PC-9 (cell line): ENCODE results near the gene CUX1. TPM values are rescaled to one million over a fixed set of nuclear protein-coding genes. Genes with fewer than 3 reads are reported as not detected.

Experiments
- BruUV-seq: library from RNA; stranded (reverse); fragments of 400-500 nt; replicated peaks from 2 replicates; lab custom pipeline; 2021; lab: Mats Ljungman, UMichigan
- CTCF ChIA-PET: fragments of 300-600 bp; sonication (Branson Sonifier 250); formaldehyde crosslinking; loops from one replicate; lab custom pipeline; 2022; ENCODE audit warnings: antibody characterized with exemption; lab: Charles Lee
- POLR2A ChIA-PET: fragments of 300-600 bp; sonication (Branson Sonifier 250); formaldehyde crosslinking; loops from one replicate; lab custom pipeline; 2022; ENCODE audit warnings: antibody characterized with exemption; ENCODE audit not compliant: unreplicated experiment; lab: Charles Lee
- DNase-seq, 2 experiments: peaks; one replicate each; pipeline versions ENCODE4 v3.0.0 to v3.0.0-alpha.2; 2015 to 2022; ENCODE audit warnings: mixed read lengths in 1 of 2
- H2AFZ ChIP-seq: fragments of 200-600 bp; sonication (generic); 2 replicates; pipeline ENCODE4 v1.8.1; 2017; ENCODE audit warnings: antibody characterized with exemption
- H3F3A ChIP-seq: fragments of 200-600 bp; sonication (generic); 2 replicates; pipeline ENCODE4 v1.8.1; 2017; ENCODE audit warnings: antibody characterized with exemption, mild to moderate bottlenecking, low read depth; ENCODE audit not compliant: insufficient read depth
- H3K27ac ChIP-seq: fragments of 200-600 bp; sonication (generic); 2 replicates; pipeline ENCODE4 v1.6.1; 2016; ENCODE audit warnings: mixed run types
- H3K27me3 ChIP-seq: fragments of 200-600 bp; sonication (generic); 2 replicates; pipeline ENCODE4 v1.6.1; 2016; ENCODE audit warnings: low read depth, mixed run types; ENCODE audit not compliant: insufficient read depth
- H3K36me3 ChIP-seq: fragments of 200-600 bp; sonication (generic); 2 replicates; pipeline ENCODE4 v1.6.1; 2016; ENCODE audit warnings: low read depth, mixed run types
- H3K4me1 ChIP-seq: fragments of 200-600 bp; sonication (generic); replicated peaks from 2 replicates; pipeline ENCODE4 v1.6.1; 2016; ENCODE audit warnings: mixed run types; ENCODE audit not compliant: insufficient read depth
- H3K4me2 ChIP-seq: fragments of 200-600 bp; sonication (generic); 2 replicates; pipeline ENCODE4 v1.6.1; 2017; ENCODE audit warnings: mixed run types
- H3K4me3 ChIP-seq: fragments of 200-600 bp; sonication (generic); 2 replicates; pipeline ENCODE4 v1.6.1; 2016; ENCODE audit warnings: mixed run types
- H3K79me2 ChIP-seq: fragments of 200-600 bp; sonication (generic); 2 replicates; pipeline ENCODE4 v1.6.1; 2017; ENCODE audit warnings: low read depth, mixed run types
- H3K9me2 ChIP-seq: fragments of 200-600 bp; sonication (generic); 2 replicates; pipeline ENCODE4 v1.8.1; 2017; ENCODE audit warnings: mild to moderate bottlenecking; ENCODE audit not compliant: insufficient read depth
- H3K9me3 ChIP-seq: fragments of 200-600 bp; sonication (generic); 2 replicates; pipeline ENCODE4 v1.8.1; 2016; ENCODE audit warnings: low read depth; ENCODE audit not compliant: insufficient read depth
- H4K20me1 ChIP-seq: fragments of 200-600 bp; sonication (generic); 2 replicates; pipeline ENCODE4 v1.8.1; 2017; ENCODE audit not compliant: insufficient read depth
- CTCF ChIP-seq: fragments of 200-600 bp; sonication (generic); conservative IDR thresholded peaks from 2 replicates; pipeline ENCODE4 v1.6.1; 2017; ENCODE audit warnings: mixed run types, antibody characterized with exemption, mild to moderate bottlenecking, moderate library complexity
- EZH2 ChIP-seq: fragments of 200-600 bp; sonication (generic); IDR thresholded peaks from 2 replicates; pipeline ENCODE4 v1.8.0; 2017; ENCODE audit warnings: antibody characterized with exemption, low read depth
- intact Hi-C: fragments of 100-400 bp; cut with micrococcal nuclease; formaldehyde crosslinking; loops from one replicate; pipeline ENCODE4 v1.10.0; 2022; ENCODE audit not compliant: unreplicated experiment
- total RNA-seq: library from RNA; stranded (reverse); gene quantifications from 2 replicates; pipeline ENCODE4 v1.2.3, GENCODE V29; 2021

CUX1 gene
- total RNA-seq, 1 experiment from 2014 or later, result 83.3 TPM

DNA sequence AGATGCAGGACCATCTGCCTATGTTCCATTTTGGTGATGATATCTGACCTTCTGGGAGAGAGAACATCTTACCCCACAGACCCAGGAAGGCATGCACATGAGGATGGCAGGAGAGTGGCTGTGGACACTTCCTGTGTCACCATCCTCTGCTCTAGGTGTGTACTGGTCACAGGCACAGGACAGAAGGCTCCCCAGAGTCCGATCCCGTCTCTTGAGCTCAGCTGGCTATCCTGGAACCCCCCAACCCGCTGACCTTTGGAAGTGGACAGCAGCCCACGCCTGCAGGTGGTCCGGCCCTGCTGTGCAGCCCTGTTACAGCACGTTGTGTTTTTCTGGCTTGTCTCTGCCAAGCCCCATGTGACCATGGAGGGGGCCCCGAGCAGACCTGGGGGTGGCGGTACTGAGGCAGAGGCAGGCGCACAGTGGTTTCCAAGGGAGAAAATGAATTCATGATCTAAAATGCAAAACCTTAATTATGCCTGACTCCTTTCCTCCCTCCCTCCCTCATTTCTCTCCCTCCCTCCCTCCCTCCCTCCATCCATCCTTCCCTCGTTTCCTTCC lies 178.8 kb downstream of the CUX1 start:
- no peaks in the 10 kb centered on the region for H3K36me3 ChIP-seq
- no peak overlapping the region for H3K27ac ChIP-seq
- POLR2A ChIA-PET, result no interaction called here

DNA sequence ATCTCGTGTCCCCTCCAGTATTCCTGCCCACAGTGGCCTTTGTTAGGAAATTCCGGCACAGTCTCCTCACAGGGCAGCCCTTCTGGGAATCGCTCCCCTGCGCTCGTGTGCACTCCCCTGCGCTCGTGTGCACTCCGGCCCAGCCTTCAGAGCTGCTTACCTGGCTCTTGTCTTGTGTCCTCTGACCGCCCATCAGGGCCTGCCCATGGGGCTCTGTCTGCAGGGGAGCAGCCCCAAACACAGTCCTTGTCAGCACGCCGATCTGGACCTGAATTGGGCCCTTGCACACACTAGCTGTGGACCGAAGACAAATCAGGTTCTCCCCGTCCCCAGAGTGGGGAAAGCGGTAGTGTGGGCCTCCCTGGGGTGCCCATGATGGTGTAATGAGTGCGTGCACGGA lies 179.4 kb downstream of the CUX1 start:
- no peak overlapping the region for H2AFZ ChIP-seq
- intact Hi-C loops, result no loop called here
- no peaks in the 10 kb centered on the region for H4K20me1 ChIP-seq
- no peak overlapping the region for H3K4me2 ChIP-seq
- no peaks in the 10 kb centered on the region for H3K36me3 ChIP-seq
- no peak for TF ChIP-seq EZH2
- no peak for TF ChIP-seq CTCF
- CTCF ChIA-PET, result no interaction called here
- H3K79me2 ChIP-seq, result no peaks in the 10 kb centered on the region
- DNase-seq, result no peak
- H3K9me2 ChIP-seq, result no peaks in the 10 kb centered on the region
- H3K9me3 ChIP-seq, result no peaks in the 10 kb centered on the region
- no peaks in the 10 kb centered on the region for H3K4me1 ChIP-seq
- BruUV-seq, result no TSS peak
- H3K4me3 ChIP-seq, result no peak overlapping the region
- no peak overlapping the region for H3K27ac ChIP-seq
- POLR2A ChIA-PET, result no interaction called here
- no peaks in the 10 kb centered on the region for H3K27me3 ChIP-seq
- no peaks in the 10 kb centered on the region for H3F3A ChIP-seq

More for the DNA sequence above, 178.8 kb downstream of the CUX1 start:
- no peak for DNase-seq
- TF ChIP-seq EZH2 (no peak), CTCF (no peak)
- Histone ChIP-seq H3F3A (no peaks in the 10 kb centered on the region), H3K27me3 (no peaks in the 10 kb centered on the region), H3K4me3 (no peak overlapping the region), H3K79me2 (no peaks in the 10 kb centered on the region), H4K20me1 (no peaks in the 10 kb centered on the region), H2AFZ (no peak overlapping the region), H3K9me3 (no peaks in the 10 kb centered on the region), H3K9me2 (no peaks in the 10 kb centered on the region), H3K4me1 (no peaks in the 10 kb centered on the region), H3K4me2 (no peak overlapping the region)
- intact Hi-C loops, result no loop called here
- BruUV-seq, result no TSS peak
- CTCF ChIA-PET, result no interaction called here

DNA sequence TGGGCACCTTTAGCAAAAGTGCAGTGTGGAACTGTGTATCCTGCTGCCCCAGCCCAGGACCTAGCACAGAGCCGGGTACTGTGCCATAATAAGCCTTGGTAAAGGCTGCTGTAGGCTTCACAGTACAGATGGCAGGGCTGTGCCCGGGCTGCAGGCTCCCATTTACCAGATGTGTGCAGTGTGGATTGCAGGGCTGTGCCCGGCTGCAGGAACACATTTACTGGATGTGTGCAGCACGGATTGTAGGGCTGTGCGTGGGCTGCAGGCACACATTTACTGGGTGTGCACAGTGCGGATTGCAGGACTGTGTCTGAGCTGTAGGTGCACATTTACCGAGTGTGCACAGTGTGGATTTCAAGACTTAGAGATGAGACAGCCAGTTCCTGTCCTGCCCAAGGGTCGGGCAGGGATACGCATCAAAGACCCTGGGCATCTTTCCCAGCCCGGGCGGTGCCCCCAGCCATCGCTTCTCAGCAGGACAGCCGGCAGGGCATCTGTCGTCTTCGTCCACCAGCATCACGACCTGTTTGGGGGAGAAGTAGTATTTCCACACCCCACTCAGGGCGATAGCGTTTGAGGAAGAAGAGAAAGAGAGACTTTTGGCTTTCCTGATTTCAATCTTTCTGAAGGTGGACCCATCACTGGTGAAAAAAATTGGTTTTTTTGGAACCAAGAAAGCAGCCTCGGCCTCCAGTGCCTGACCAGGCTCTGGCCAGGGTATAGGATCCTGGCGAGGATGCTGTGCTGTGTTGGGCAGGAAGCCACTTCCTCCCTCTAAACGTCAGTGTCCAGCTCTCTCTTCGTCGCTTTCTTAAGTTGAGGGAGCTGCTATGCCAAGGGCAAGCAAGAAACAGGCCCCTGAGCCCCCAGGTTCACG lies 180.8 kb downstream of the CUX1 start:
- Histone ChIP-seq H3K4me1 (no peaks in the 10 kb centered on the region), H3K4me3 (no peak overlapping the region), H3K27me3 (no peaks in the 10 kb centered on the region), H3K36me3 (no peaks in the 10 kb centered on the region), H3K4me2 (no peak overlapping the region), H2AFZ (no peak overlapping the region), H3F3A (no peaks in the 10 kb centered on the region), H3K9me2 (no peaks in the 10 kb centered on the region), H4K20me1 (0 out of 2 replicates have a peak, but pooled peaks cover under 1% of the 10 kb centered on the region), H3K9me3 (no peaks in the 10 kb centered on the region), H3K79me2 (no peaks in the 10 kb centered on the region), H3K27ac (no peak overlapping the region)
- no peak for DNase-seq
- no peak for TF ChIP-seq EZH2
- TF ChIP-seq CTCF, result no peak
- BruUV-seq, result no TSS peak
- CTCF ChIA-PET, result no interaction called here
- intact Hi-C loops, result no loop called here
- POLR2A ChIA-PET, result interaction anchor here (0.7 kb wide), 1 partner anchor 56 kb away, joined by 6 read pairs; no protein-coding TSS in a partner anchor
